OCI-LY1 (cell line): ENCODE measurements around the gene DRD4.

Source experiments
- H2AFZ ChIP-seq: fragments of 200-600 bp; sonication (generic), shearing (Covaris generic); 2 replicates; pipeline ENCODE4 v1.6.0; 2014; ENCODE audit warnings: antibody characterized with exemption, mild to moderate bottlenecking, low read length
- H3F3A ChIP-seq: fragments of 200-600 bp; sonication (generic), shearing (Covaris generic); 2 replicates; pipeline ENCODE4 v1.6.0; 2014; ENCODE audit warnings: mild to moderate bottlenecking, antibody characterized with exemption, low read length, moderate library complexity; ENCODE audit not compliant: insufficient read depth
- H3K27ac ChIP-seq: fragments of 200-600 bp; sonication (generic); 2 replicates; pipeline ENCODE4 v1.5.1; 2014; ENCODE audit warnings: low read length, mixed run types, mild to moderate bottlenecking, low read depth; ENCODE audit not compliant: poor library complexity, severe bottlenecking
- H3K27me3 ChIP-seq: fragments of 200-600 bp; sonication (generic); 2 replicates; pipeline ENCODE4 v1.6.0; 2014; ENCODE audit warnings: antibody characterized with exemption, mild to moderate bottlenecking, low read length, moderate library complexity; ENCODE audit not compliant: insufficient read depth
- H3K36me3 ChIP-seq: fragments of 200-600 bp; sonication (generic); 2 replicates; pipeline ENCODE4 v1.6.1; 2014; ENCODE audit warnings: mild to moderate bottlenecking, antibody characterized with exemption, low read length, moderate library complexity, mixed read lengths; ENCODE audit not compliant: insufficient read depth
- H3K4me1 ChIP-seq: fragments of 200-600 bp; sonication (generic); 2 replicates; pipeline ENCODE4 v1.5.1; 2014; ENCODE audit warnings: mild to moderate bottlenecking, low read length, moderate library complexity; ENCODE audit not compliant: insufficient read depth, severe bottlenecking
- H3K4me2 ChIP-seq: fragments of 200-600 bp; sonication (generic), shearing (Covaris generic); 2 replicates; pipeline ENCODE4 v1.6.1; 2014; ENCODE audit warnings: low read length
- H3K4me3 ChIP-seq: fragments of 200-600 bp; sonication (generic); 2 replicates; pipeline ENCODE4 v1.5.1; 2014; ENCODE audit warnings: low read length, low read depth, mild to moderate bottlenecking, mixed read lengths; ENCODE audit not compliant: poor library complexity, severe bottlenecking
- H3K79me2 ChIP-seq: fragments of 200-600 bp; shearing (Covaris generic); 2 replicates; pipeline ENCODE4 v1.6.1; 2016; ENCODE audit warnings: mixed run types, low read length, mixed read lengths; ENCODE audit not compliant: insufficient read depth
- H3K9ac ChIP-seq: fragments of 200-600 bp; sonication (generic), shearing (Covaris generic); 2 replicates; pipeline ENCODE4 v1.6.1; 2014; ENCODE audit warnings: mild to moderate bottlenecking, low read length, mixed read lengths
- H3K9me2 ChIP-seq: fragments of 200-600 bp; sonication (generic), shearing (Covaris generic); 2 replicates; pipeline ENCODE4 v1.6.1; 2014; ENCODE audit warnings: low read depth, mild to moderate bottlenecking, low read length, mixed read lengths
- H3K9me3 ChIP-seq: fragments of 200-600 bp; shearing (Covaris generic); 2 replicates; pipeline ENCODE4 v1.6.1; 2014; ENCODE audit warnings: low read length, mixed read lengths
- H4K20me1 ChIP-seq: fragments of 200-600 bp; sonication (generic), shearing (Covaris generic); 2 replicates; pipeline ENCODE4 v1.6.0; 2016; ENCODE audit warnings: mild to moderate bottlenecking, low read length; ENCODE audit not compliant: insufficient read depth
- CTCF ChIP-seq: fragments of 200-600 bp; sonication (generic), shearing (Covaris generic); IDR thresholded peaks from 2 replicates; pipeline ENCODE4 v1.5.1; 2017; ENCODE audit warnings: mild to moderate bottlenecking, antibody characterized with exemption, low read length, moderate library complexity, mixed read lengths
- EZH2 ChIP-seq: fragments of 200-600 bp; sonication (generic), shearing (Covaris generic); IDR thresholded peaks from 2 replicates; pipeline ENCODE4 v1.8.0; 2017; ENCODE audit warnings: borderline replicate concordance, mixed run types, mild to moderate bottlenecking, antibody characterized with exemption, low read length, moderate library complexity, mixed read lengths

DRD4 gene

GRCh38 chr11:674406-674805, 37.3 kb downstream of the DRD4 start:
- Histone ChIP-seq H3F3A (no peaks in the 10 kb centered on the region), H3K36me3 (peaks cover 42% of the 10 kb centered on the region), H3K4me2 (no peak overlapping the region), H3K79me2 (no peaks in the 10 kb centered on the region), H3K4me1 (no peaks in the 10 kb centered on the region), H3K4me3 (no peak overlapping the region), H2AFZ (no peak overlapping the region), H3K27ac (no peak overlapping the region), H3K9me3 (no peaks in the 10 kb centered on the region), H3K27me3 (no peaks in the 10 kb centered on the region), H3K9me2 (no peaks in the 10 kb centered on the region), H3K9ac (no peak overlapping the region), H4K20me1 (no peaks in the 10 kb centered on the region)
- TF ChIP-seq EZH2 (no peak), CTCF (no peak)

GRCh38 chr11:678297-678696, 41.2 kb downstream of the DRD4 start:
- Histone ChIP-seq H3K27me3 (no peaks in the 10 kb centered on the region), H4K20me1 (no peaks in the 10 kb centered on the region)

GRCh38 chr11:679271-680207, 42.5 kb downstream of the DRD4 start:
- peaks cover 48% of the 10 kb centered on the region for H3K36me3 ChIP-seq
- no peaks in the 10 kb centered on the region for H3K9me2 ChIP-seq
- H3K4me3 ChIP-seq = no peak overlapping the region
- H3F3A ChIP-seq = no peaks in the 10 kb centered on the region
- H3K9me3 ChIP-seq = no peaks in the 10 kb centered on the region
- no peaks in the 10 kb centered on the region for H3K79me2 ChIP-seq
- H2AFZ ChIP-seq = no peak overlapping the region
- H3K4me2 ChIP-seq = no peak overlapping the region
- H3K4me1 ChIP-seq = no peaks in the 10 kb centered on the region
- no peak overlapping the region for H3K9ac ChIP-seq
- no peak overlapping the region for H3K27ac ChIP-seq
- TF ChIP-seq EZH2 (no peak), CTCF (no peak)
- no peaks in the 10 kb centered on the region for H3K27me3 ChIP-seq
- H4K20me1 ChIP-seq = no peaks in the 10 kb centered on the region

More at GRCh38 chr11:678297-678696, 41.2 kb downstream of the DRD4 start:
- no peak overlapping the region for H3K27ac ChIP-seq
- H3K36me3 ChIP-seq = peaks cover 47% of the 10 kb centered on the region
- H3K9me3 ChIP-seq = no peaks in the 10 kb centered on the region
- no peak overlapping the region for H3K9ac ChIP-seq
- H3K4me1 ChIP-seq = no peaks in the 10 kb centered on the region
- H3K4me2 ChIP-seq = no peak overlapping the region
- H3F3A ChIP-seq = no peaks in the 10 kb centered on the region
- H2AFZ ChIP-seq = no peak overlapping the region
- no peaks in the 10 kb centered on the region for H3K79me2 ChIP-seq
- TF ChIP-seq CTCF (no peak), EZH2 (no peak)
- no peaks in the 10 kb centered on the region for H3K9me2 ChIP-seq
- no peak overlapping the region for H3K4me3 ChIP-seq
